NCI-H1436 (cell line): ENCODE measurements around the gene RPS15.

Experiments
- DNase-seq: peaks from one replicate; lab custom pipeline; 2025; lab: John Stamatoyannopoulos, UW

Gene RPS15

GRCh38 chr19:1420590-1420989 lies 17.6 kb upstream of the RPS15 start:
- no peak for DNase-seq

- no peak for DNase-seq
Measured at GRCh38 chr19:1421218-1421957, 16.8 kb upstream of the RPS15 start.

GRCh38 chr19:1421958-1422305 lies 16.3 kb upstream of the RPS15 start:
- no peak for DNase-seq

DNA sequence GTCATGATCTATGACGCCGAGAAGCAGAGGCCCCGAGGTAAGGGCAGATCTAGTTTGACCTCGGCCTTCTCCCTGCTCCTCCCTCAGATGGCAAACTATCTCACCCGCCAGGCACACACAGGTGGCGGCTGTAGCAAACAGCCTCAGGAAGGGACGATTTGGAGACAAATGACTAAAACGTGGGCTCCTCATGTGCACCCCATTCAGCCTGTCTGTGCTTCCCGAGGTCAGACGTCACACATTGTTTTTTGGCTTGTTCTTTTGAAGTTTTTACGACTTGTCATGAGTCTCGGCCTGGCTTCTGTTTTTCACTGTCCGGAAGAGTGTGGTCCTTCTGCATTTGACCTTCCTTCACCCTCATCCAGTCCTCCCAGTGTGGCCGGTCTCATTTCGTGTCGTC lies 15.8 kb upstream of the RPS15 start:
- no peak for DNase-seq

GRCh38 chr19:1422943-1423342 lies 15.3 kb upstream of the RPS15 start:
- DNase-seq = no peak

GRCh38 chr19:1423436-1424191 lies 14.6 kb upstream of the RPS15 start:
- no peak for DNase-seq

GRCh38 chr19:1424192-1424955 lies 13.8 kb upstream of the RPS15 start:
- no peak for DNase-seq

- no peak for DNase-seq
Measured at GRCh38 chr19:1425102-1425837, 12.9 kb upstream of the RPS15 start.

GRCh38 chr19:1425902-1426301 lies 12.3 kb upstream of the RPS15 start:
- DNase-seq = no peak

- no peak for DNase-seq
Measured at GRCh38 chr19:1426736-1427135, 11.5 kb upstream of the RPS15 start.

- DNase-seq = no peak
Measured at GRCh38 chr19:1427221-1427920, 10.8 kb upstream of the RPS15 start.

- DNase-seq = no peak
Measured at GRCh38 chr19:1428738-1429391, 9.3 kb upstream of the RPS15 start.

GRCh38 chr19:1429750-1430149 lies 8.4 kb upstream of the RPS15 start:
- no peak for DNase-seq

GRCh38 chr19:1430246-1430645 lies 8.0 kb upstream of the RPS15 start:
- no peak for DNase-seq

DNA sequence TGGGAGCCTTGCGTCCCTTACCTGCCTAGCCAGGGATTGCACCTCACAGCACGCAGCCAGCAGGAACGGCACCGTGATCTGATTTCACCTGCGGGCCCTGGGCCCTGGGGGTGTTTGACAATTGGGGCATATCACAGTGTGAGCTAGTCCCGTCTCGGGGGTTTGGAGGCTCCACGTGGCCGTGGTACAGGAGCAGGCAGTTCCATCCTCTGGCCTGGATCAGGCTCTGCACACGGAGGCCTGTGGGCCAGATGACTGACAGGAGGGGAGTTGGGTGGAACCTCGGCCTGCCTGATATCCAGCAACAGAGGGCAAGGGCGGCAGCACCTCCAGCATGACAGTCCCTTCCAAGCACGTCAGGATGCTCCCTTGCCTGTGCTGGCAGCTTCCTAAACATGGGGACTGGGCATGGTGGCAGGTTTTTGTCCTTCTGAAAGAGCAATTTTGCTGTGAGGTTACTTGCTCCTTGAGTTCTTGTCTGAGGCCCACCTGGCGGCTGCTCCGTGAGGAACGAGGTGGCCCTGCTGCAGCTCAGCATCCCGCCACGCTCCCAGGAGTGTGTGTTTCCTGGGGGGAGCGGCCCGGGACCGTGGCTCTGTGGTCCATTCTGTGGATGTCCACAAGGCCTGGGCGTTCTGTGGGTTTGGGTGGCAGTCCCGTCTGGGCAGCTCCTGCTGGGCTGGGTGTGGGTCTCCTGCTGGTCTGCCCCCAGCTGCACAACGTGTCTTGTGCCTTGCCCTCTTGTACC lies 6.3 kb upstream of the RPS15 start:
- DNase-seq = no peak

GRCh38 chr19:1432507-1432887 lies 5.7 kb upstream of the RPS15 start:
- DNase-seq = no peak

- DNase-seq = no peak
Measured at GRCh38 chr19:1433119-1434039, 4.8 kb upstream of the RPS15 start.

GRCh38 chr19:1434040-1434366 lies 4.2 kb upstream of the RPS15 start:
- no peak for DNase-seq

DNA sequence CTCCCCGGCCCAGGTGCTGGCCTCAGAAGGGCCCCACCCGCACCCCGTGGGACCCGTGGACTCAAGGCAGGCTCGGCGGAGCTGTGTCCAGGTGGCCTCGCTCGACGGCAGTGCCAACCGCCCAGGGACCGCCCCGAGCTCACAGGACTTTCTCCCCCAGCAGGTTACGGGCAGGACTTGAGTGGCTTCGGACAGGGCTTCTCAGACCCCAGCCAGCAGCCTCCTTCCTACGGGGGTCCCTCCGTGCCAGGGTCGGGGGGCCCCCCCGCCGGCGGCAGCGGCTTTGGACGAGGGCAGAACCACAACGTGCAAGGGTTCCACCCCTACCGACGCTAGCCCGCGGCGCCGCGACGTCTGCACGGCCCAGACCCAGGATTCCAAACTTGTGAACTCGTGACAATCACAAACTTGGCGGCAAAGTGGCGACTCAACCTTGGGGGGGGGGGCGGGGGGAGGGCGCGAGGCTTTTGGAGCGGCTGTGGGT lies 3.6 kb upstream of the RPS15 start:
- DNase-seq = no peak
